Mesendoderm (in vitro differentiated cells): ENCODE results near the gene ATP4A.

Experiments
- DNase-seq: peaks from one replicate; pipeline ENCODE4 v3.0.0; 2013
- H2AK5ac ChIP-seq: 2 replicates; pipeline ENCODE4 v1.6.1; 2013; ENCODE audit warnings: low read length, inconsistent platforms
- H2BK120ac ChIP-seq: 2 replicates; pipeline ENCODE4 v1.6.1; 2013; ENCODE audit warnings: low read depth, mild to moderate bottlenecking, low read length, moderate library complexity, mixed read lengths
- H2BK15ac ChIP-seq: replicated peaks from 2 replicates; pipeline ENCODE4 v1.6.1; 2013; ENCODE audit warnings: low read depth, mild to moderate bottlenecking, moderate library complexity
- H2BK5ac ChIP-seq: 2 replicates; pipeline ENCODE4 v1.6.1; 2013; ENCODE audit warnings: low read length, inconsistent platforms
- H3K18ac ChIP-seq: 2 replicates; pipeline ENCODE4 v1.6.1; 2013; ENCODE audit warnings: mild to moderate bottlenecking, low read length, mixed read lengths
- H3K23ac ChIP-seq: one replicate; pipeline ENCODE4 v1.6.1; 2013; ENCODE audit warnings: low read length
- H3K27ac ChIP-seq: 2 replicates; pipeline ENCODE4 v1.5.1; 2013; ENCODE audit warnings: low read depth, mild to moderate bottlenecking, inconsistent platforms, low read length, moderate library complexity
- H3K27me3 ChIP-seq: 2 replicates; pipeline ENCODE4 v1.6.1; 2013; ENCODE audit warnings: low read length, control low read depth, mild to moderate bottlenecking, inconsistent platforms; ENCODE audit not compliant: insufficient read depth, poor library complexity
- H3K36me3 ChIP-seq: 2 replicates; pipeline ENCODE4 v1.6.1; 2013; ENCODE audit warnings: low read length, inconsistent platforms; ENCODE audit not compliant: control insufficient read depth, insufficient read depth
- H3K4ac ChIP-seq: one replicate; pipeline ENCODE4 v1.6.1; 2013; ENCODE audit warnings: low read depth, mild to moderate bottlenecking, low read length, moderate library complexity
- H3K4me1 ChIP-seq: 2 replicates; pipeline ENCODE4 v1.6.1; 2013; ENCODE audit warnings: low read depth, low read length, inconsistent platforms; ENCODE audit not compliant: control insufficient read depth
- H3K4me2 ChIP-seq: 2 replicates; pipeline ENCODE4 v1.6.1; 2013; ENCODE audit warnings: low read length
- H3K4me3 ChIP-seq: 2 replicates; pipeline ENCODE4 v1.5.1; 2013; ENCODE audit warnings: mild to moderate bottlenecking, low read length
- H3K56ac ChIP-seq: one replicate; pipeline ENCODE4 v1.6.1; 2013; ENCODE audit warnings: low read length
- H3K79me1 ChIP-seq: 2 replicates; pipeline ENCODE4 v1.6.1; 2013; ENCODE audit warnings: low read length, inconsistent platforms
- H3K79me2 ChIP-seq: 2 replicates; pipeline ENCODE4 v1.6.1; 2013; ENCODE audit warnings: mild to moderate bottlenecking, low read length; ENCODE audit not compliant: control insufficient read depth, insufficient read depth
- H3K9ac ChIP-seq: 2 replicates; pipeline ENCODE4 v1.6.1; 2013; ENCODE audit warnings: low read length, inconsistent platforms
- H4K5ac ChIP-seq: one replicate; pipeline ENCODE4 v1.6.1; 2013; ENCODE audit warnings: low read length
- H4K8ac ChIP-seq: one replicate; pipeline ENCODE4 v1.6.1; 2013; ENCODE audit warnings: low read depth, mild to moderate bottlenecking, control low read depth, low read length, moderate library complexity
- WGBS: extraction: QIAGEN DNeasy Blood & Tissue Kit; methylation state at CpG from one replicate; pipeline ENCODE4 v1.1.7; 2013; ENCODE audit warnings: low lambda C conversion rate, missing lambda C conversion rate; ENCODE audit not compliant: insufficient coverage; ENCODE audit errors: extremely low coverage; 5-methylcytosine and 5-hydroxymethylcytosine counted together

ATP4A gene

DNA sequence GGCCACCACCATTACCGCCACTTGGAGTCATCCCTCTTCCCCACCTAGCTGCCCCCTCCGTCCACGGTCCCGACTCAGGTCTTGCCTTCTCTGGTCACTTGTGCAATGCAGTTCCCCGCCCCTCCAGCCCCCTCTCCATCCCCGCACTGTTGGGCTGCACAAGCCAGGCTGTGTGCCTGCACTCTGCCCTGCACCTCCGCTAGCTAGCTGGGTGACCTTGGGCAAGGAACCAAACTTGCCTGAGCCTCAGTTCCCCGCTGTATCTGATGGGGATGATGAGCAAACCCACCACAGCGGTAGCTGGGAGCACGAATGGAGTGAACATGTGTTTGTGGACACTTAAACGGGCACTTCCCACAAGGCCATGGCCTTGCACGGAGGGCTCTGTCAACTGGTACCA lies 23.6 kb downstream of the ATP4A start:
- no peak overlapping the region for H3K4me3 ChIP-seq
- H4K8ac ChIP-seq, result no peak overlapping the region
- no peak overlapping the region for H3K4ac ChIP-seq
- no peak overlapping the region for H3K56ac ChIP-seq
- H3K36me3 ChIP-seq, result no peaks in the 10 kb centered on the region
- peaks cover 4% of the 10 kb centered on the region for H3K4me1 ChIP-seq
- H3K79me1 ChIP-seq, result peaks cover 15% of the 10 kb centered on the region
- H2BK5ac ChIP-seq, result no peak overlapping the region
- H3K18ac ChIP-seq, result no peak overlapping the region
- H3K9ac ChIP-seq, result no peak overlapping the region
- DNase-seq, result no peak
- H3K27me3 ChIP-seq, result no peaks in the 10 kb centered on the region
- no CpG with 5 or more reads among the region's 12 CpGs for WGBS
- H2BK15ac ChIP-seq, result no peak overlapping the region
- no peak overlapping the region for H3K4me2 ChIP-seq
- H4K5ac ChIP-seq, result no peak overlapping the region
- no peak overlapping the region for H2BK120ac ChIP-seq
- H2AK5ac ChIP-seq, result no peak overlapping the region
- no peak overlapping the region for H3K23ac ChIP-seq
- no peak overlapping the region for H3K27ac ChIP-seq
- H3K79me2 ChIP-seq, result peaks cover 9% of the 10 kb centered on the region

- no peaks in the 10 kb centered on the region for H3K27me3 ChIP-seq
- H2BK5ac ChIP-seq, result no peak overlapping the region
- H3K4me2 ChIP-seq, result no peak overlapping the region
- H3K4me3 ChIP-seq, result no peak overlapping the region
- no peak overlapping the region for H4K8ac ChIP-seq
- H3K4me1 ChIP-seq, result peaks cover 2% of the 10 kb centered on the region
- H3K56ac ChIP-seq, result no peak overlapping the region
- H2BK15ac ChIP-seq, result no peak overlapping the region
- H3K4ac ChIP-seq, result no peak overlapping the region
- peaks cover 4% of the 10 kb centered on the region for H3K79me2 ChIP-seq
- no peak overlapping the region for H3K27ac ChIP-seq
- H3K9ac ChIP-seq, result no peak overlapping the region
- no peak overlapping the region for H3K18ac ChIP-seq
- peaks cover 9% of the 10 kb centered on the region for H3K79me1 ChIP-seq
- DNase-seq, result no peak
- H3K36me3 ChIP-seq, result no peaks in the 10 kb centered on the region
- no peak overlapping the region for H3K23ac ChIP-seq
- H2AK5ac ChIP-seq, result no peak overlapping the region
- H4K5ac ChIP-seq, result no peak overlapping the region
- no CpG with 5 or more reads among the region's 6 CpGs for WGBS
- no peak overlapping the region for H2BK120ac ChIP-seq
Observed at GRCh38 chr19:35539314-35539713, 24.1 kb downstream of the ATP4A start.

- no peak for DNase-seq
- WGBS, result no CpG with 5 or more reads among the region's 10 CpGs
- no peak overlapping the region for H3K27ac ChIP-seq
- no peak overlapping the region for H2BK15ac ChIP-seq
- H3K4ac ChIP-seq, result no peak overlapping the region
- peaks cover 4% of the 10 kb centered on the region for H3K4me1 ChIP-seq
- no peak overlapping the region for H3K18ac ChIP-seq
- H3K36me3 ChIP-seq, result no peaks in the 10 kb centered on the region
- H3K79me2 ChIP-seq, result no peaks in the 10 kb centered on the region
- no peak overlapping the region for H2BK5ac ChIP-seq
- H3K27me3 ChIP-seq, result no peaks in the 10 kb centered on the region
- H3K9ac ChIP-seq, result no peak overlapping the region
- H3K56ac ChIP-seq, result no peak overlapping the region
- H3K79me1 ChIP-seq, result no peaks in the 10 kb centered on the region
- H2BK120ac ChIP-seq, result no peak overlapping the region
- H3K4me3 ChIP-seq, result no peak overlapping the region
- no peak overlapping the region for H3K4me2 ChIP-seq
- H4K5ac ChIP-seq, result no peak overlapping the region
- H2AK5ac ChIP-seq, result no peak overlapping the region
- H4K8ac ChIP-seq, result no peak overlapping the region
- no peak overlapping the region for H3K23ac ChIP-seq
Observed at GRCh38 chr19:35534803-35535480, 28.5 kb downstream of the ATP4A start.

DNA sequence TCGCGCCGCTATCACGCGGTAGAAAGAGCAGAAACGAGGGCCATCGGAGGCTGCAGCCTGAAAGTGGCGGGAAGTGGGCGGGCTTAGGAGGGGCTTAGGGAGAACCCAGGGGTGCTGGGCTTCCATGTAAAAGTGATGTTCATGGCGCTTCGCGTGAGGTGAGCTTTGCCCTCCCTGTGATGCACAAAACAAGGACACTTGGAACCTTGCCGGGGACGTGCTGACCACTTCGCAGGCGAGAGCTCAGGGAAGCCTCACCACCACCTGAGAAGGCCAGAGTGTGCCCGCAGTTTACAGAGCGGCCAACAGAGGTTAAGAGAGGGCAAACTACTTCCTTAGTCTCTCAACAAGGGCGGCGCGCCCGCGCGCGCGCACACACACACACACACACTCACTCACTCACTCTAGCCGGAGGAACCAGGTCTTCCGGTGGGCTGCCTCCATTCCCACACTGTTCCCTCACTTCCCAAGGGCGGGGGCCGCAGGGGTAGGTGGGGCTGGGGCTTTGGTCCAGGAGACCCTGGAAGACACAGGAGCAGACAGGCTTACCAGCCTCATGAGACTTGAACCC lies 29.6 kb downstream of the ATP4A start:
- peak overlapping the region; percentile 60 for H3K4me2 ChIP-seq
- peak overlapping the region; percentile 21 for H3K9ac ChIP-seq
- H3K79me1 ChIP-seq, result no peaks in the 10 kb centered on the region
- no peak overlapping the region for H3K18ac ChIP-seq
- no peak overlapping the region for H4K8ac ChIP-seq
- H3K36me3 ChIP-seq, result no peaks in the 10 kb centered on the region
- H2BK15ac ChIP-seq, result no peak overlapping the region
- no peak overlapping the region for H2AK5ac ChIP-seq
- no peak overlapping the region for H3K4me3 ChIP-seq
- no peak overlapping the region for H2BK120ac ChIP-seq
- no peak overlapping the region for H3K4ac ChIP-seq
- H3K27ac ChIP-seq, result no peak overlapping the region
- H2BK5ac ChIP-seq, result no peak overlapping the region
- H3K4me1 ChIP-seq, result peaks cover 4% of the 10 kb centered on the region
- WGBS, result no CpG with 5 or more reads among the region's 30 CpGs
- no peak overlapping the region for H3K23ac ChIP-seq
- H3K79me2 ChIP-seq, result no peaks in the 10 kb centered on the region
- no peak overlapping the region for H4K5ac ChIP-seq
- peak; percentile 86 for DNase-seq
- peak overlapping the region; percentile 79 for H3K56ac ChIP-seq
- no peaks in the 10 kb centered on the region for H3K27me3 ChIP-seq

GRCh38 chr19:35533201-35533821 lies 30.1 kb downstream of the ATP4A start, which contains the start of gene GAPDHS:
GAPDHS (plus strand) TSS chr19:35533456; CDS start chr19:35533528, 72 bp downstream.
- Histone ChIP-seq H3K4me1 (peaks cover 4% of the 10 kb centered on the region), H4K8ac (no peak within 1 kb of the TSS), H3K79me1 (no peaks in the 10 kb centered on the region), H4K5ac (no peak within 1 kb of the TSS), H3K4ac (no peak within 1 kb of the TSS), H3K23ac (no peak within 1 kb of the TSS), H3K18ac (no peak within 1 kb of the TSS), H3K36me3 (no peaks in the 10 kb centered on the region), H2BK120ac (no peak within 1 kb of the TSS), H3K9ac (peak within 1 kb of the TSS; percentile 21), H3K56ac (peak within 1 kb of the TSS; percentile 79), H3K27me3 (no peaks in the 10 kb centered on the region), H2BK5ac (no peak within 1 kb of the TSS), H3K4me3 (no peak within 1 kb of the TSS), H2AK5ac (no peak within 1 kb of the TSS), H3K79me2 (no peaks in the 10 kb centered on the region), H3K27ac (no peak within 1 kb of the TSS), H2BK15ac (no peak within 1 kb of the TSS), H3K4me2 (peak within 1 kb of the TSS; percentile 60)
- DNase-seq, result peak; percentile 36
- WGBS, result no CpG with 5 or more reads among the region's 39 CpGs
